IPS DF 4.7 (cell line): Measurements from ENCODE around the gene HAND2.

Source experiments
- DNase-seq: peaks from one replicate; pipeline ENCODE4 v3.0.0-alpha.2; 2013; ENCODE audit warnings: low spot score; ENCODE audit errors: extremely low read depth

Gene HAND2

DNA sequence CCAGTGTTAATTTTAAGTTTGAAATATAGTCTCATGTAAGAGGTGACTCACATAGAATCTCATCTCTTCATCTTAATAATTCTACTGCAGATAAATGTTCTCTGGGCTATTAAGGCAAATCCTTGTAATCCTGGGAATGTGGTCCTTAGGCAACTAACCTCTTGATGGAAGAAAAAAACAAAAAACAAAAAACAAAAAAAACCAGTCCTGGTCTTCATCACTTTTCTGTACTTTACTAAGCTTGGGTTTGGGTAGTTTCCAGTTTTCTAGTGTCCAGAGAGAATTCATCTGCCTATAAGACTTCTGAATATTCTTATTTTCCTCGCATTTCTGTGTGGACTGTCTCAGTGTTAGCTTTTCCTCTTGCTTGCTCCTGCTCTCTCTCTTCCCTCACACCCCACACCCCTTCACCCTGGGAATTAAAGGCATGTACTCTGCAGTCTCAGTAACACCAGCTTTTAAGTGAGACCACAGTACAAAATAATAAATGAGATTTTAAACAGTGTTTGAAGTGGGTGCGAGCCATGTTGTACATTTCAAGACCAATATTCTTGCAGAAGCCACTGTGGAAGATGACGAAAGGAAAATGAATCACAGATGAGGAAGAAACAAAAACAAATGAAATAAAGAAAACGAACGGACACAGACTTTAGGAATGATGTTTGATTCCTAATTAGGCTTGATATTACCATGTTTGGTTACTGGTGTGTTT lies 51.7 kb downstream of the HAND2 start:
- DNase-seq: no peak

GRCh38 chr4:173477016-173477415 lies 53.0 kb downstream of the HAND2 start:
- no peak for DNase-seq
